CD4-positive, alpha-beta memory T cell (primary cell): ENCODE measurements around the gene FOXP1. TPM values are rescaled to one million over a fixed set of nuclear protein-coding genes. Genes with fewer than 3 reads are reported as not detected.

Experiments used
- CTCF ChIA-PET: fragments of 350-600 bp; sonication (Branson Sonifier 250); formaldehyde crosslinking; loops from one replicate; lab custom pipeline; 2021; ENCODE audit warnings: inconsistent platforms; ENCODE audit not compliant: partially characterized antibody; lab: Charles Lee
- POLR2A ChIA-PET: fragments of 350-600 bp; sonication (Branson Sonifier 250); formaldehyde crosslinking; loops from one replicate; lab custom pipeline; 2021; ENCODE audit not compliant: partially characterized antibody; lab: Charles Lee
- DNase-seq, 5 donors: peaks; one replicate each; pipeline versions ENCODE4 v3.0.0 to v3.0.0-alpha.2; 2020 to 2022; ENCODE audit warnings: mixed read lengths in 1 of 5
- H3K27ac ChIP-seq: one replicate; pipeline ENCODE4 v1.7.0; 2013; ENCODE audit warnings: low read depth, low read length
- H3K27me3 ChIP-seq: 2 replicates; pipeline ENCODE4 v1.7.0; 2013; ENCODE audit warnings: mild to moderate bottlenecking, low read length, moderate library complexity; ENCODE audit not compliant: insufficient read depth
- H3K36me3 ChIP-seq: 2 replicates; pipeline ENCODE4 v1.7.0; 2013; ENCODE audit warnings: mild to moderate bottlenecking, low read length, moderate library complexity; ENCODE audit not compliant: insufficient read depth
- H3K4me1 ChIP-seq: 2 replicates; pipeline ENCODE4 v1.7.0; 2013; ENCODE audit warnings: mild to moderate bottlenecking, low read length, moderate library complexity; ENCODE audit not compliant: insufficient read depth
- H3K4me3 ChIP-seq, 2 donors: one replicate each; pipeline ENCODE4 v1.7.0; 2013; ENCODE audit warnings: low read length in 2 of 2, mild to moderate bottlenecking in 1 of 2
- H3K9me3 ChIP-seq, 2 donors: one replicate each; pipeline ENCODE4 v1.7.0; 2013; ENCODE audit warnings: low read length in 2 of 2, control low read depth in 1 of 2; ENCODE audit not compliant: control insufficient read depth in 1 of 2
- H3K27ac Mint-ChIP-seq, 7 donors: one replicate each; pipeline ENCODE4 v1.8.0; 2020 to 2021; ENCODE audit warnings: mixed read lengths in 7 of 7, mild to moderate bottlenecking in 6 of 7, inconsistent platforms in 3 of 7, moderate library complexity in 3 of 7
- H3K27me3 Mint-ChIP-seq, 2 donors: one replicate each; pipeline ENCODE4 v1.8.0; 2020 to 2021; ENCODE audit warnings: mixed read lengths in 2 of 2
- H3K36me3 Mint-ChIP-seq, 2 donors: one replicate each; pipeline ENCODE4 v1.8.0; 2020 to 2021; ENCODE audit warnings: mixed read lengths in 2 of 2, inconsistent platforms in 1 of 2, mild to moderate bottlenecking in 1 of 2
- H3K4me1 Mint-ChIP-seq, 4 donors: one replicate each; pipeline ENCODE4 v1.8.0; 2020 to 2021; ENCODE audit warnings: mixed read lengths in 4 of 4, mild to moderate bottlenecking in 1 of 4
- H3K4me3 Mint-ChIP-seq, 8 donors: one replicate each; pipeline ENCODE4 v1.8.0; 2020 to 2021; ENCODE audit warnings: mixed read lengths in 8 of 8, mild to moderate bottlenecking in 7 of 8, moderate library complexity in 6 of 8, inconsistent platforms in 3 of 8
- H3K9me3 Mint-ChIP-seq, 8 donors: one replicate each; pipeline ENCODE4 v1.8.0; 2020 to 2021; ENCODE audit warnings: mixed read lengths in 8 of 8, mild to moderate bottlenecking in 5 of 8, inconsistent platforms in 3 of 8, moderate library complexity in 1 of 8
- intact Hi-C: fragments of 100-400 bp; cut with micrococcal nuclease; formaldehyde crosslinking; loops from one replicate; pipeline ENCODE4 v1.15.1; 2023
- polyA plus RNA-seq, 2 donors: library from polyadenylated mRNA; unstranded; fragments of 300-500 nt; fragmentation: Illumina TruSeq; gene quantifications; one replicate each; pipeline ENCODE4 v1.2.3, GENCODE V29; 2021
- total RNA-seq, 2 experiments: library from RNA; stranded (reverse); gene quantifications; one replicate each; pipeline ENCODE4 v1.2.3, GENCODE V29; 2021

The FOXP1 gene
- total and polyA plus RNA-seq, 4 experiments from 2014 or later, result 189 to 348 (median 279) TPM

GRCh38 chr3:71031914-71032521 is 551.5 kb downstream of the FOXP1 start:
- peak in 1 of 5 donors; percentile 28 for DNase-seq
- H3K4me1 Mint-ChIP-seq, result peaks cover 67 to 98% (median 81%) of the 10 kb centered on the region in 4 donors
- Histone ChIP-seq H3K27ac (no peak overlapping the region), H3K36me3 (peaks cover 27% of the 10 kb centered on the region), H3K4me1 (peaks cover 66% of the 10 kb centered on the region), H3K4me3 (no peak overlapping the region), H3K9me3 (no peaks in the 10 kb centered on the region), H3K27me3 (no peaks in the 10 kb centered on the region)
- intact Hi-C loops, result no loop called here
- H3K4me3 Mint-ChIP-seq, result peak overlapping the region in 3 of 8 donors; percentile 9 to 42 (median 13)
- no peaks in the 10 kb centered on the region for H3K27me3 Mint-ChIP-seq
- ChIA-PET CTCF (interaction anchor here (1.0 kb wide), 1 partner anchor 27 kb away, joined by 3 read pairs; no protein-coding TSS in a partner anchor), POLR2A (no interaction called here)
- no peaks in the 10 kb centered on the region for H3K9me3 Mint-ChIP-seq
- peaks cover 59 to 78% of the 10 kb centered on the region in 2 donors for H3K36me3 Mint-ChIP-seq
- peak overlapping the region; percentile 9 to 88 (median 59) for H3K27ac Mint-ChIP-seq

- Histone ChIP-seq H3K4me3 (no peak overlapping the region), H3K27me3 (no peaks in the 10 kb centered on the region), H3K27ac (no peak overlapping the region), H3K9me3 (no peaks in the 10 kb centered on the region), H3K36me3 (peaks cover 27% of the 10 kb centered on the region), H3K4me1 (peaks cover 73% of the 10 kb centered on the region)
- peak overlapping the region in 2 of 8 donors; percentile 2 to 13 for H3K4me3 Mint-ChIP-seq
- intact Hi-C loops, result no loop called here
- peaks cover 66 to 98% (median 83%) of the 10 kb centered on the region in 4 donors for H3K4me1 Mint-ChIP-seq
- no peak for DNase-seq
- CTCF ChIA-PET, result interaction anchor here (0.5 to 1.0 kb wide), 2 partner anchors 9 to 46 kb away, joined by 3 read pairs; no protein-coding TSS in a partner anchor
- H3K27me3 Mint-ChIP-seq, result no peaks in the 10 kb centered on the region
- no peaks in the 10 kb centered on the region for H3K9me3 Mint-ChIP-seq
- POLR2A ChIA-PET, result interaction anchor here (1.3 kb wide), 1 partner anchor 34 kb away, joined by 5 read pairs; no protein-coding TSS in a partner anchor
- peaks cover 53 to 74% of the 10 kb centered on the region in 2 donors for H3K36me3 Mint-ChIP-seq
- peak overlapping the region; percentile 19 to 92 (median 71) for H3K27ac Mint-ChIP-seq
Measured at GRCh38 chr3:71031181-71031580, 552.3 kb downstream of the FOXP1 start.

- no peaks in the 10 kb centered on the region for H3K9me3 Mint-ChIP-seq
- H3K27ac Mint-ChIP-seq, result peak overlapping the region in 6 of 7 donors; percentile 19 to 94 (median 74)
- Histone ChIP-seq H3K27ac (no peak overlapping the region), H3K9me3 (no peaks in the 10 kb centered on the region), H3K4me3 (no peak overlapping the region), H3K4me1 (peaks cover 73% of the 10 kb centered on the region), H3K27me3 (no peaks in the 10 kb centered on the region), H3K36me3 (peaks cover 27% of the 10 kb centered on the region)
- H3K4me1 Mint-ChIP-seq, result peaks cover 68 to 98% (median 83%) of the 10 kb centered on the region in 4 donors
- H3K4me3 Mint-ChIP-seq, result peak overlapping the region in 2 of 8 donors; percentile 2 to 13
- ChIA-PET POLR2A (interaction anchor here (1.1 to 1.3 kb wide), 2 partner anchors 13 to 34 kb away, joined by 3 to 5 read pairs; no protein-coding TSS in a partner anchor), CTCF (interaction anchor here (0.5 to 1.0 kb wide), 2 partner anchors 9 to 46 kb away, joined by 3 read pairs; no protein-coding TSS in a partner anchor)
- intact Hi-C loops, result no loop called here
- no peak for DNase-seq
- peaks cover 49 to 75% of the 10 kb centered on the region in 2 donors for H3K36me3 Mint-ChIP-seq
- H3K27me3 Mint-ChIP-seq, result no peaks in the 10 kb centered on the region
Measured at GRCh38 chr3:71030748-71031147, 552.8 kb downstream of the FOXP1 start.

- intact Hi-C loops, result no loop called here
- Histone ChIP-seq H3K36me3 (peaks cover 27% of the 10 kb centered on the region), H3K4me3 (no peak overlapping the region), H3K27me3 (no peaks in the 10 kb centered on the region), H3K27ac (no peak overlapping the region), H3K9me3 (no peaks in the 10 kb centered on the region), H3K4me1 (peaks cover 73% of the 10 kb centered on the region)
- peaks cover 68 to 98% (median 83%) of the 10 kb centered on the region in 4 donors for H3K4me1 Mint-ChIP-seq
- H3K9me3 Mint-ChIP-seq, result no peaks in the 10 kb centered on the region
- H3K36me3 Mint-ChIP-seq, result peaks cover 42 to 76% of the 10 kb centered on the region in 2 donors
- no peaks in the 10 kb centered on the region for H3K27me3 Mint-ChIP-seq
- ChIA-PET POLR2A (interaction anchor here (1.1 to 1.3 kb wide), 3 partner anchors 14 to 35 kb away, joined by 3 to 5 read pairs (median 3); no protein-coding TSS in a partner anchor), CTCF (interaction anchor here (1.0 to 1.3 kb wide), 2 partner anchors 8 to 17 kb away, joined by 3 read pairs; no protein-coding TSS in a partner anchor)
- H3K27ac Mint-ChIP-seq, result peak overlapping the region in 4 of 7 donors; percentile 6 to 69 (median 36)
- no peak for DNase-seq
- peak overlapping the region in 1 of 8 donors; percentile 21 for H3K4me3 Mint-ChIP-seq
Measured at GRCh38 chr3:71029770-71030169, 553.8 kb downstream of the FOXP1 start.

- POLR2A ChIA-PET, result interaction anchor here (0.5 to 1.0 kb wide), 2 partner anchors 37 to 79 kb away, joined by 3 read pairs; no protein-coding TSS in a partner anchor
- peaks cover 77% of the 10 kb centered on the region for H3K4me1 ChIP-seq
- peak overlapping the region; percentile 16 to 69 (median 42) for H3K27ac Mint-ChIP-seq
Measured at GRCh38 chr3:71028802-71029201, 554.7 kb downstream of the FOXP1 start.

GRCh38 chr3:71028184-71028583 is 555.3 kb downstream of the FOXP1 start:
- no peaks in the 10 kb centered on the region for H3K9me3 Mint-ChIP-seq
- peaks cover 29% of the 10 kb centered on the region for H3K36me3 ChIP-seq
- peaks cover 39 to 78% of the 10 kb centered on the region in 2 donors for H3K36me3 Mint-ChIP-seq
- CTCF ChIA-PET, result interaction anchor here (1.1 kb wide), 1 partner anchor 42 kb away, joined by 3 read pairs; no protein-coding TSS in a partner anchor
- no peaks in the 10 kb centered on the region for H3K27me3 Mint-ChIP-seq
- intact Hi-C loops, result no loop called here
- peak overlapping the region in 2 of 7 donors; percentile 18 to 20 for H3K27ac Mint-ChIP-seq
- H3K9me3 ChIP-seq, result no peaks in the 10 kb centered on the region
- H3K4me1 Mint-ChIP-seq, result peaks cover 62 to 99% (median 85%) of the 10 kb centered on the region in 4 donors
- no peak overlapping the region for H3K27ac ChIP-seq
- H3K4me1 ChIP-seq, result peaks cover 75% of the 10 kb centered on the region
- DNase-seq, result no peak
- POLR2A ChIA-PET, result interaction anchor here (0.5 to 1.0 kb wide), 2 partner anchors 38 to 80 kb away, joined by 3 read pairs; no protein-coding TSS in a partner anchor
- H3K4me3 Mint-ChIP-seq, result no peak overlapping the region
- H3K27me3 ChIP-seq, result no peaks in the 10 kb centered on the region
- H3K4me3 ChIP-seq, result no peak overlapping the region

More at GRCh38 chr3:71028802-71029201, 554.7 kb downstream of the FOXP1 start:
- CTCF ChIA-PET, result interaction anchor here (1.1 to 1.3 kb wide), 2 partner anchors 18 to 41 kb away, joined by 3 read pairs; no protein-coding TSS in a partner anchor
- no peak overlapping the region for H3K4me3 Mint-ChIP-seq
- no peaks in the 10 kb centered on the region for H3K9me3 ChIP-seq
- intact Hi-C loops, result no loop called here
- no peak overlapping the region for H3K27ac ChIP-seq
- peaks cover 32% of the 10 kb centered on the region for H3K36me3 ChIP-seq
- no peak for DNase-seq
- peaks cover 37 to 77% of the 10 kb centered on the region in 2 donors for H3K36me3 Mint-ChIP-seq
- H3K9me3 Mint-ChIP-seq, result no peaks in the 10 kb centered on the region
- H3K4me3 ChIP-seq, result no peak overlapping the region
- H3K27me3 ChIP-seq, result no peaks in the 10 kb centered on the region
- peaks cover 62 to 99% (median 85%) of the 10 kb centered on the region in 4 donors for H3K4me1 Mint-ChIP-seq
- no peaks in the 10 kb centered on the region for H3K27me3 Mint-ChIP-seq
